ENCODE results near the gene GLDN. TPM values are rescaled to one million over a fixed set of nuclear protein-coding genes. Genes with fewer than 3 reads are reported as not detected.

The GLDN gene
- total and polyA plus RNA-seq, 2 of the 8 experiments (the other 6 are each of a cell fraction or from before 2014, with no cell fraction given) = 0.24 to 0.50 TPM

DNA sequence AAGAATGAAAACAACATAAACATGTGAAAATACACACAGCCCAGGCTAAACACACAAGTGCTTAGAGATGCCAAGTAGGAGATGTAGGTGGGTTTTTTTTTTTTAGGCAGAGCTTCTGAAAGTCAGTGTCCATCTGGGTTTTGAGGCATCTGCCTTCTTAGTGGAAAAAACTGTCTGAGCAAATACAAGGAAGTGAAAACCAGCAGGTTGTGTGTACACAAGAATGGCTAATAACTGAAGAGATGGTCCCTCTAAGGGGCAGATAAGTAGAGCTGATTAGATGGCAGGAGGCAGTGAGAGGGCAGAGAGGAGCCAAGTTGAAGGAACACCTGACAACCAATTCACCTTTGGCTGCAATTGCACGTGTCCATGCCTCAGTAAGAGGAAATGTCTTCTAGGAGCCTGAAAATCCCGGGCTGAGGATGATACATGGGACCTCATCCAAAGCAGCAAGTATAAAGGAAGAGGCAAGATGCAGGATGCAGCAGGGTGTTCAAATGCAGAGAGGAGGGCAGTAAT lies 37.9 kb upstream of the GLDN start (continued):
- no peak for TF ChIP-seq EZH2 (IDR thresholded peaks at IDR 0.05; ENCODE audit: low read depth, low read length, severe bottlenecking)
- no peak for TF ChIP-seq EP300 (IDR thresholded peaks at IDR 0.05; ENCODE audit: borderline replicate concordance in 1 of 2, low read depth in 2 of 2, low read length in 2 of 2)
- TF ChIP-seq RNF2 (IDR thresholded peaks at IDR 0.05; ENCODE audit: borderline replicate concordance, low read depth, low read length, missing control alignments, poor library complexity, severe bottlenecking) = no peak
- no peak for TF ChIP-seq JUN (IDR thresholded peaks at IDR 0.05; ENCODE audit: low read depth, low read length)
- TF ChIP-seq ASH2L (IDR thresholded peaks at IDR 0.05; ENCODE audit: low read length) = no peak
- no peak for TF ChIP-seq HDAC2 (IDR thresholded peaks at IDR 0.05; ENCODE audit: borderline replicate concordance in 1 of 2, low read depth in 2 of 2, low read length in 2 of 2)
- no peak for TF ChIP-seq RBBP5 (IDR thresholded peaks at IDR 0.05; ENCODE audit: borderline replicate concordance, low read depth, low read length)
- no peak for TF ChIP-seq CEBPB (IDR thresholded peaks at IDR 0.05; ENCODE audit: low read depth, low read length)
